ENCODE data around the gene DIS3L2. TPM values are rescaled to one million over a fixed set of nuclear protein-coding genes. Genes with fewer than 3 reads are reported as not detected.
A peak's percentile ranks its signal among the peaks of the same experiment; 100 is the strongest.
"Not testable (repeated sequence)": the region's sequence is repeated elsewhere in the genome, so short reads cannot be mapped to it uniquely, and the experiment has no call there.

The DIS3L2 gene
- total RNA-seq, 1 donor from 2014 or later = 34.3 TPM

GRCh38 chr2:232363784-232364615 lies 402.5 kb downstream of the DIS3L2 start:
- no peak for TF ChIP-seq CTCF (IDR thresholded peaks at IDR 0.05)
- H3K27ac Mint-ChIP-seq (ENCODE audit: unreplicated experiment) = peak overlapping the region; percentile 59
- peak overlapping the region; percentile 35 for H3K4me3 Mint-ChIP-seq (ENCODE audit: unreplicated experiment)
- H3K36me3 Mint-ChIP-seq (ENCODE audit: unreplicated experiment) = no peaks in the 10 kb centered on the region
- no peaks in the 10 kb centered on the region for H3K27me3 Mint-ChIP-seq (ENCODE audit: unreplicated experiment)
- no peak for DNase-seq (ENCODE audit: extremely low spot score, unreplicated experiment)
- no peaks in the 10 kb centered on the region for H3K9me3 Mint-ChIP-seq (ENCODE audit: unreplicated experiment)
- H3K4me1 Mint-ChIP-seq (ENCODE audit: unreplicated experiment) = peaks cover 22% of the 10 kb centered on the region

- not testable (repeated sequence) for H3K27ac Mint-ChIP-seq (ENCODE audit: unreplicated experiment); H3K36me3 Mint-ChIP-seq (ENCODE audit: unreplicated experiment); DNase-seq (ENCODE audit: extremely low spot score, unreplicated experiment); H3K4me3 Mint-ChIP-seq (ENCODE audit: unreplicated experiment); H3K27me3 Mint-ChIP-seq (ENCODE audit: unreplicated experiment); H3K9me3 Mint-ChIP-seq (ENCODE audit: unreplicated experiment)
- H3K4me1 Mint-ChIP-seq (ENCODE audit: unreplicated experiment) = peaks cover 22% of the 10 kb centered on the region
Observed at GRCh38 chr2:232364806-232365594, 403.5 kb downstream of the DIS3L2 start.

GRCh38 chr2:232365621-232366321 lies 404.3 kb downstream of the DIS3L2 start:
- no peak for DNase-seq (ENCODE audit: extremely low spot score, unreplicated experiment)
- no peaks in the 10 kb centered on the region for H3K9me3 Mint-ChIP-seq (ENCODE audit: unreplicated experiment)
- TF ChIP-seq CTCF (IDR thresholded peaks at IDR 0.05) = peak; percentile 57
- no peak overlapping the region for H3K4me3 Mint-ChIP-seq (ENCODE audit: unreplicated experiment)
- no peaks in the 10 kb centered on the region for H3K36me3 Mint-ChIP-seq (ENCODE audit: unreplicated experiment)
- no peak overlapping the region for H3K27ac Mint-ChIP-seq (ENCODE audit: unreplicated experiment)
- H3K27me3 Mint-ChIP-seq (ENCODE audit: unreplicated experiment) = no peaks in the 10 kb centered on the region
- H3K4me1 Mint-ChIP-seq (ENCODE audit: unreplicated experiment) = peaks cover 22% of the 10 kb centered on the region

- not testable (repeated sequence) for H3K9me3 Mint-ChIP-seq (ENCODE audit: unreplicated experiment); H3K4me3 Mint-ChIP-seq (ENCODE audit: unreplicated experiment); H3K27me3 Mint-ChIP-seq (ENCODE audit: unreplicated experiment); H3K27ac Mint-ChIP-seq (ENCODE audit: unreplicated experiment); H3K36me3 Mint-ChIP-seq (ENCODE audit: unreplicated experiment); DNase-seq (ENCODE audit: extremely low spot score, unreplicated experiment)
- peaks cover 22% of the 10 kb centered on the region for H3K4me1 Mint-ChIP-seq (ENCODE audit: unreplicated experiment)
Observed at GRCh38 chr2:232366461-232366860, 404.9 kb downstream of the DIS3L2 start.

- no peak for DNase-seq (ENCODE audit: extremely low spot score, unreplicated experiment)
- H3K27ac Mint-ChIP-seq (ENCODE audit: unreplicated experiment) = no peak overlapping the region
- peaks cover 22% of the 10 kb centered on the region for H3K4me1 Mint-ChIP-seq (ENCODE audit: unreplicated experiment)
Observed at GRCh38 chr2:232367016-232367415, 405.5 kb downstream of the DIS3L2 start.

More at GRCh38 chr2:232367016-232367415, 405.5 kb downstream of the DIS3L2 start:
- Mint-ChIP-seq H3K36me3 (ENCODE audit: unreplicated experiment) (no peaks in the 10 kb centered on the region), H3K27me3 (ENCODE audit: unreplicated experiment) (no peaks in the 10 kb centered on the region), H3K4me3 (ENCODE audit: unreplicated experiment) (no peak overlapping the region), H3K9me3 (ENCODE audit: unreplicated experiment) (no peaks in the 10 kb centered on the region)
- no peak for TF ChIP-seq CTCF (IDR thresholded peaks at IDR 0.05)
